ENCODE data around the gene CEMP1.
"Not testable (repeated sequence)": the region's sequence is repeated elsewhere in the genome, so short reads cannot be mapped to it uniquely, and the experiment has no call there.

The CEMP1 gene

DNA sequence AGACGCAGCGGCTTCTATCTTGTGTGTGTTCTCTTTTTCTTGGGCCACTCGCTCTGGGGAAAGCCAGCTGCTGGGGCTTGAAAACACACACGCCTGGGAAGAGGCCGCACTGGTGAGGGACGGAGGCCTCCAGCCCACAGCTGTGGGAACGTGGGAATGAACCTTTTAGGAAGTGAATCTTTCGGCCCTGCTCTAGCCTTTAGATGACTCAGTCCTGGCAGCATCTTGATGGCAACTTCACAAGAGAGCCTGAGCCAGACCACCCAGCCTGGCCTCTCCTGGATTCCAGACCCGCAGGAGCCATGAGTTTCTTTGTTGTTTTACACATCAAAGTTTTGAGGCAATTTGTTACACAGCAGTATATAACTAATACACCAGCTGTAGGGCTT lies 4.4 kb upstream of the CEMP1 start:
- DNase-seq: no peak

GRCh38 chr16:2534335-2534734 lies 3.1 kb upstream of the CEMP1 start:
- DNase-seq: not testable (repeated sequence)

GRCh38 chr16:2533912-2534311 lies 2.7 kb upstream of the CEMP1 start:
- no peak for DNase-seq

DNA sequence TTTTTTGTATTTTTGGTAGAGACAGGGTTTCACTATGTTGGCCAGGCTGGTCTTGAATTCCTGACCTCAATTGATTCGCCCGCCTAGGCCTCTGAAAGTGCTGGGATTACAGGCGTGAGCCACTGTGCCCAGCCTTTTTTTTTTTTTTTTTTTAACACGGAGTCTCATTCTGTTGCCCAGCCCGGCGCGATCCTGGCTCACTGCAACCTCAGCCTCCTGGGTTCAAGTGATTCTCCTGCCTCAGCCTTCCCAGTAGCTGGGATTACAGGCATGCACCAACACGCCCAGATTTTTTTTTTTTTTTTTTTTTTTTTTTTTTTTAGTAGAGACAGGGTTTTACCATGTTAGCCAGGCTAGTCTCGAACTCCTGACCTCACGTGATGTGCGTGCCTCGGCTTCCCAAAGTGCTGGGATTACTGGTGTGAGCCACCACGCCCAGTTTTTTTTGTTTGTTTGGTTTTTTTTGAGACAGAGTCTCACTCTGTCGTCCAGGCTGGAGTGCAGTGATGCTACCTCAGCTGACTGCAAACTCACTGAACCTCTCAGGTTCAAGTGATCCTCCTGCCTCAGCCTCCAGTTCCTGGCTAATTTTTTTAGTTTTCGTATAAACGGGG lies 2.0 kb upstream of the CEMP1 start:
- DNase-seq: not testable (repeated sequence)

GRCh38 chr16:2532494-2533141 lies 1.4 kb upstream of the CEMP1 start:
- peak; percentile 59 for DNase-seq

DNA sequence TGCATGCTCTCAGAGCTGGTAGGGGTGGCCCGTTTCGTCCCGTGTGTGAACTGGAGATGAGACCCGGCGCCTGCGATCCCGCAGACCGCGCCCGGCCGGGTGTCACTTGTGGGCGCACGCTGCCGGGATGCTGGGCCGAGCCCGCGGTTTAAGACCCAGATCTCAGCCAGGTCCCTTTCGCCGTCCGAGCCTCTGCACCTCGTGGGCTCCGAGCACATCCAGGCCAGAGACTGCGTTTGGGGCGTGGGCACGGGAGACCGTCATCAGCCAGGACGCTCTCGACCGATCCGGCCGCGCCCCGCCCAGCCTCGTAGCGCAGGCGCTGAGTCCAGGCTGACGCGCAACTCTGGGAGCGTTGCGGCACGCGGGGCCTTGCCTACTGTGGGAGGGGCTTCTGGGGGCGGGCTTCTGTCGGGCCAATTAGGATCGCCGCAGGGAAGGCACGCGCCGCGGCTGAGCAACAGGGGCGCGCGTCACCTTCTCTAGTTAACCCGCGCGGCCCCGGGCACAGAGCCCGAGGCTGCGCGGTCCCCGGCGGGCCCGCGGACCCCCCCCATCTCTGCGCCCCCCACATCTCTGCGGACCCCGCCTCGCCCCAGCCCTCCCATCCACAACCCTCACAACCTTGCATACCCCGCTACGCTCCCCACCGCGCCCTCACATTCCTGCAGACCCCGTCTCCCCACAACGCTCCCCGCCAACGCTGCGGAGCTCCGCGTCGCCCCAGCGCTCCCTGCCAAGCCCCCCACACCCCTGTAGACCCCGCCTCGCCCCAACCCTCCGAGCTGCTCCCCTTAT lies 687 bp upstream of the CEMP1 start:
- DNase-seq: peak; percentile 97

GRCh38 chr16:2530629-2531318 lies 434 bp downstream of the CEMP1 start:
- DNase-seq: no peak

- no peak for DNase-seq
Measured at GRCh38 chr16:2529961-2530628, 1.1 kb downstream of the CEMP1 start.

- DNase-seq: no peak
Measured at GRCh38 chr16:2529061-2529931, 1.9 kb downstream of the CEMP1 start.

- DNase-seq: no peak
Measured at GRCh38 chr16:2528161-2529060, 2.8 kb downstream of the CEMP1 start.

GRCh38 chr16:2527784-2528100 lies 3.5 kb downstream of the CEMP1 start:
- no peak for DNase-seq

GRCh38 chr16:2527071-2527783 lies 4.0 kb downstream of the CEMP1 start:
- DNase-seq: no peak

DNA sequence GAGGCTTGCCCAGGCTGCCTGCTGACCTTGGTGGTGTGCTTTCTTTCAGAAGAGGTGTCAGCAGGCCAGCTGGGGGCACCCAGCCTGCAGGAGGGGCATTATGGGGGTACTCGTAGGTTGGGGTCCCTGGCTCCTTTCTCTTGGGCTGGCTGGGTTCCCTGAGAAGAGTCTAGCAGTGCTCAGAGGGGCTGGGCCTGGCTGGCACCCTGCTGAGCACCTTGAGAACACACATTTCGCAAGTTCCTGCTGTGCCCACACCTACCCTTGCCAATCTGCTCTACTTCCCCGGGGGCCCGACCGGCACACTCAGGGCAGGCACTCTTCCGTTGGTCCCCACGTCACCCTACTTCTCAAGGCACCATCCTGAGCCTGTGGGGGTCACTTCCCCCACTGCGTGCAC lies 5.1 kb downstream of the CEMP1 start:
- DNase-seq: no peak

DNA sequence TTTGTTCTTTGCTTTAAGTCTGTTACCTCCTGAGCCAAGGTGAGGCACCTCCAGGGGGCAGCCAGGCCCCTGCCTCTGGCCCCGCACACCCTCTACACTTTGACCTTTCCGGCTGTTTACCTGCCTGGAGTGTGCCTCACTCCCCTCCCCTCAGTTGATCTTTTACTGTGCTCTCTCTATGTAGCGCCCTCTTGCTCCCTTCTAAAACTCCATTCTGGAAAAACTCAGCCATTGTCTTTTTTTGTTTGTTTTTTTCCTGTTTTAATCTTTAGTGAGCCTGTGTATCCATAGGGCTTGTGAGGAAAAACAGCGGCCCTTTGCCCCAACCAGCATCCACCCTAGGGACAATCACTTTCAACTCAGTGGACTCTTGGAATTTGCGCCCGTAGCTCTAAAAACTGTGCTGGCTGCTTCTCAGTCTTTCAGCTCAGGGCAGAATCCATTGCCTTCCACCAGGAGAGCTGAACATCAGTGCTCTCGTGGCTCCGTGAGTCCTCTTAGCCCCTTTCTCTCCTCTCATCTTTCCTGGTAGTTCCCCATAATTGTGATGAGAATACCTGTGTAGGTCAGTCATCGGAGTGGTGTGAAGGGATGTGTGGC lies 6.8 kb downstream of the CEMP1 start:
- DNase-seq: no peak

- no peak for DNase-seq
Measured at GRCh38 chr16:2523801-2524231, 7.4 kb downstream of the CEMP1 start.

DNA sequence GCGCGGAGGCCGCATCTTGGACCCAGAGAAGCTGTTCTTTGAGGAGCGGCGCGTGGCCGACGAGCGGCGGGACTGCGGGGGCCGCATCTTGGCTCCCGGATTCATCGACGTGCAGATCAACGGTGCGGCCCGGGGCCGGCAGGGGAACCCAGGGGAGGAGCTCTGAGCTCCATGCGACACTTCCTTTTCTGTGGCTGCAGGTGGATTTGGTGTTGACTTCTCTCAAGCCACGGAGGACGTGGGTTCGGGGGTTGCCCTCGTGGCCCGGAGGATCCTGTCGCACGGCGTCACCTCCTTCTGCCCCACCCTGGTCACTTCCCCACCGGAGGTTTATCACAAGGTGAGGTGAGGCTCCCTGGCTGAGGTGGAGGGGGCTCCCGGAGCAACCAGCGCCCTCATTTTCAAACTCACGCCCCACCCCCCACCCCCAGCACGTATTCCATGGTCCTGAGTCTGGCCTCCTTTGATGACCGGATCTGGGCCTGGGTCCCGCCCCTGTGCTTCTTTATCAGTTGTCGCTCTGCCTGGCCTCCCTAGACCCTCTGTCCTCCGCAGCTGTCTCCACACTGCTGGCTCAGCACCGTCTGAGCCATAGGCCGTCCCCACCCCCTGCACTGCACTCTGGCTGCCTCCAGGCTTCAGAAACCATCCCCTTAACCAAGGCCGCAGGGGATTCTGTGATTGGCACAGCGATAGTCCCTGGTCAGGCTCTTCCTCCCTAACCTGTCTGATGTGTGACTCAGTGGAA lies 10.2 kb downstream of the CEMP1 start:
- no peak for DNase-seq

DNA sequence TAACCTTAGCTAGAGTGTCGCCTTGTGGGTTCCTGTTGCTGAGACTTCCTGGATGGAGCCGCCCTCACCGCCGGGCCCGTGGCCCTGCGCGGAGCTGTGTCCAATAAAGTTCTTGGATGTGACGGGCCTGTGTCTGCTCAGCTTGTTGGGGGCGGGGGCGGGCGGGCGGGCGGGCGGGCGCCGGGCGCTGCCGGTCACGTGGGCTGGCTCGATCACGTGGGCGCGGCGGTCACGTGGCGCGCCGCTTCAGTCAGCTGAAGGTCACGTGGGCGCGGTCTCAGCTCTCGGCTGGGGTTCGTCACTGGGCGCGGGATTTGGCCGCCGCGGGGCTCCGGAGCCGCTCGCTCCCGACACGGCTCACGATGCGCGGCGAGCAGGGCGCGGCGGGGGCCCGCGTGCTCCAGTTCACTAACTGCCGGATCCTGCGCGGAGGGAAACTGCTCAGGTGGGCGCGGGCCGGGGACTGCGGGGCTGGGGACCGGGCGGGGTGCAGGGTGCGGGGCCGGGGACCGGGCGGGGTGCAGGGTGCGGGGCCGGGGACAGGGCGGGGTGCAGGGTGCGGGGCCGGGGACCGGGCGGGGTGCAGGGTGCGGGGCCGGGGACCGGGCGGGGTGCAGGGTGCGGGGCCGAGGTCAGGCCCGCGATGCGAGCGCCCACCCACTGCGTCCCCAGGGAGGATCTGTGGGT lies 11.0 kb downstream of the CEMP1 start, which contains the start of gene AMDHD2:
Gene AMDHD2, plus strand, starts transcription at position 275 of the 687 bp plus-strand sequence. Its CDS starts 88 bp downstream, at position 363.
- DNase-seq: peak; percentile 91

DNA sequence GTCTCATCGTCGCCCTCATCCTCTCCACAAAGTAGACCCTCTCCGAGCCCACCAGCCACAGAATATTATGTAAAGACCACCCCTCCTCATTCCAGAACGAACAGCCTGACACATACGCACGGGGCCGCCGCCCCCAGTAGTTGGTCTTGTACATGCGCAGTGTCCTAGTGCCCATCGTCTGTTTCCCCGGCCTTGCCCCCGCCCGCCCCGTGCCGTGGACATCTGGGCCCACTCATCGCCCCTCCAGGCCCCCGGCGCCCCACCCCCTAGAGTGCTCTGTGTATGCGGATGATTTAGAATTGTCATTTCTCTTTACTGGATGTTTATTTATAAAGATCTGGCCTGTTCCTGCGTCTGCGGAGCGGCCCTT lies 11.5 kb downstream of the CEMP1 start:
- no peak for DNase-seq

Measured in COR-L47 (cell line).